GM13977 (cell line): Measurements from ENCODE around the gene ADIPOR2.

ENCODE experiments used
- DNase-seq: peaks from one replicate; pipeline ENCODE4 v3.0.0; 2012; ENCODE audit warnings: low spot score
- CTCF ChIP-seq: IDR thresholded peaks from 2 replicates; pipeline ENCODE4 v1.5.1; 2012; ENCODE audit warnings: mild to moderate bottlenecking, control low read depth; ENCODE audit not compliant: insufficient read depth; ENCODE audit errors: extremely low read depth, missing control alignments
- in situ Hi-C: fragments of 300-500 bp; cut with MboI; formaldehyde crosslinking; loops from one replicate; pipeline ENCODE4 v1.12.0; 2022; ENCODE audit warnings: low sequenced_read_pairs, low pct_unique_long_range_greater_than_20kb, mixed read lengths, inconsistent platforms; ENCODE audit not compliant: unreplicated experiment

The ADIPOR2 gene

GRCh38 chr12:1791104-1791841 is 100.4 kb downstream of the ADIPOR2 start:
- in situ Hi-C loops = loop anchor here (5.0 kb wide), 2 partner anchors 144 to 146 kb away; no protein-coding TSS in a partner anchor
- DNase-seq = peak; percentile 74
- TF ChIP-seq CTCF = peak; percentile 80

- no peak for TF ChIP-seq CTCF
- in situ Hi-C loops = loop anchor here (5.0 kb wide), 2 partner anchors 145 kb away; no protein-coding TSS in a partner anchor
Measured at GRCh38 chr12:1792406-1792805, 101.5 kb downstream of the ADIPOR2 start.

GRCh38 chr12:1793426-1794210 is 102.7 kb downstream of the ADIPOR2 start:
- in situ Hi-C loops = loop anchor here (5.0 kb wide), 2 partner anchors 144 to 146 kb away; no protein-coding TSS in a partner anchor
- DNase-seq = no peak

More at GRCh38 chr12:1792406-1792805, 101.5 kb downstream of the ADIPOR2 start:
- DNase-seq = peak; percentile 4

GRCh38 chr12:1794440-1795090 is 103.7 kb downstream of the ADIPOR2 start:
- in situ Hi-C loops = loop anchor here (5.0 kb wide), 2 partner anchors 143 to 147 kb away; no protein-coding TSS in a partner anchor
- no peak for DNase-seq
- no peak for TF ChIP-seq CTCF

More at GRCh38 chr12:1793426-1794210, 102.7 kb downstream of the ADIPOR2 start:
- TF ChIP-seq CTCF = no peak

GRCh38 chr12:1795221-1795784 is 104.4 kb downstream of the ADIPOR2 start:
- DNase-seq = peak; percentile 6
- TF ChIP-seq CTCF = no peak
- in situ Hi-C loops = no loop called here
